GM18868 (cell line): ENCODE results near the gene UBFD1.
"Not testable (repeated sequence)": the region's sequence is repeated elsewhere in the genome, so short reads cannot be mapped to it uniquely, and the experiment has no call there.

Experiments used
- ATAC-seq: cut with Tn5 transposase; IDR thresholded peaks from one replicate; pipeline ENCODE4 v1.9.1; 2021; ENCODE audit warnings: mild to moderate bottlenecking, moderate library complexity; ENCODE audit not compliant: unreplicated experiment

Gene UBFD1

GRCh38 chr16:23524886-23525285, 32.6 kb upstream of the UBFD1 start:
- no peak for ATAC-seq

GRCh38 chr16:23527961-23528643, 29.4 kb upstream of the UBFD1 start:
- ATAC-seq: no peak

GRCh38 chr16:23528644-23529310, 28.8 kb upstream of the UBFD1 start:
- no peak for ATAC-seq

GRCh38 chr16:23530062-23530461, 27.5 kb upstream of the UBFD1 start:
- no peak for ATAC-seq

- no peak for ATAC-seq
Measured at GRCh38 chr16:23532448-23532847, 25.1 kb upstream of the UBFD1 start.

- ATAC-seq: no peak
Measured at GRCh38 chr16:23534868-23535860, 22.4 kb upstream of the UBFD1 start.

- ATAC-seq: no peak
Measured at GRCh38 chr16:23535901-23536300, 21.6 kb upstream of the UBFD1 start.

- ATAC-seq: no peak
Measured at GRCh38 chr16:23537390-23537789, 20.1 kb upstream of the UBFD1 start.

- no peak for ATAC-seq
Measured at GRCh38 chr16:23538919-23539278, 18.6 kb upstream of the UBFD1 start.

- no peak for ATAC-seq
Measured at GRCh38 chr16:23539984-23540816, 17.3 kb upstream of the UBFD1 start.

GRCh38 chr16:23540817-23541178, 16.7 kb upstream of the UBFD1 start:
- ATAC-seq: not testable (repeated sequence)

GRCh38 chr16:23544436-23544835, 13.1 kb upstream of the UBFD1 start:
- ATAC-seq: no peak

- no peak for ATAC-seq
Measured at GRCh38 chr16:23549938-23550337, 7.6 kb upstream of the UBFD1 start.

- ATAC-seq: no peak
Measured at GRCh38 chr16:23552161-23552560, 5.4 kb upstream of the UBFD1 start.

GRCh38 chr16:23554536-23554935, 3.0 kb upstream of the UBFD1 start:
- no peak for ATAC-seq

- no peak for ATAC-seq
Measured at GRCh38 chr16:23557779-23558702, 514 bp downstream of the UBFD1 start.

- ATAC-seq: no peak
Measured at GRCh38 chr16:23561586-23561985, 4.1 kb downstream of the UBFD1 start.

- ATAC-seq: no peak
Measured at GRCh38 chr16:23562505-23562904, 5.0 kb downstream of the UBFD1 start.

GRCh38 chr16:23563186-23563585, 5.7 kb downstream of the UBFD1 start:
- ATAC-seq: no peak
